ENCODE data around the gene C1QTNF6. TPM values are rescaled to one million over a fixed set of nuclear protein-coding genes. Genes with fewer than 3 reads are reported as not detected.

The C1QTNF6 gene
- total and polyA plus RNA-seq, 2 donors (not counting 3 experiments of a cell fraction or from before 2014, with no cell fraction given) = 20.2 to 27.6 TPM

DNA sequence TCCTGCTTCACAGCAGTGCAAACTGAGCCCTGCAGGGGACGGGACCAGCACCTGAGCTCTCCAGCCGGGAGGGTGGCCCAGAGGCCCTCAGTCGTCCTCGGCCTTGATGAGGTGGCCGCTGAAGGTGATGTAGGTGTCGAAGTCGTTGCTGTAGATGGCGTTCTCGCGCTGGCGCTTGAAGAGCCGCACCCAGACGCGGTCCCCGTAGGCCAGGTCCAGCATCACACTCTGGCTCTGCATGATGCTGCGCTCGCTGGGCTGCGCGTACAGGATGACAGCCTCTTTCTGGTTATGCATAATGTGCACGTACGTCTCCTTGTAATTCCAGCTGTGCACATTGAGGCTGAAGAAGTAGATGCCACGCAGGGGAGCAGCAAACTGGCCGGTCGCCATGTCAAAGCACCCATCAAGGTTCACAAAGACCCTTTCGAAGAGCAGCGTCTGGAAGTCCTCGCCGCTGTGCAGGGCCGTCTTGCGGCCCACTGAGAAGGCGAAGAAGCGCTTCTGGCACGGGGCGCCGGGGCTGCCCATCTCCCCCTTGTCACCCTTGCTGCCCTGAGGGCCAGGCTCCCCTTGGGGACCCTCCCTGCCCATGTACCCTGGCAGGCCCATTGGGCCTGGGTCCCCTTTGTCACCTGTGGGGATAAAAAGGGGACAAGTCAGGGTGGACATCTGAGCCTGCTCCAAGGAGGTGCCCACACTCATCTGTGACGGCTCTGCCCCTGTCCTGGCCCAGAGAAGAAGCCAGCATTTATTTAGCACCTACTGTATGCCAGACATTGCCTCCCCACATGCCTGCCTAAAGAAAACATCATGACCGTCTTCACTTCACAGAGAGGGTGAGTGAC lies 5.7 kb downstream of the C1QTNF6 start:
- TF ChIP-seq POLR2AphosphoS5 (IDR thresholded peaks at IDR 0.05; ENCODE audit: insufficient read depth, low read depth, low read length) (no peak), GATA2 (IDR thresholded peaks at IDR 0.05; ENCODE audit: insufficient read depth, insufficient read length, low read depth, low read length) (no peak), MYC (IDR thresholded peaks at IDR 0.05; ENCODE audit: low read depth, low read length) (no peak), POLR2A (IDR thresholded peaks at IDR 0.05; ENCODE audit: low read depth, low read length) (no peak), FOS (IDR thresholded peaks at IDR 0.05; ENCODE audit: borderline replicate concordance, insufficient read depth, low read length) (no peak), EZH2 (IDR thresholded peaks at IDR 0.05; ENCODE audit: borderline replicate concordance, low read depth, low read length, severe bottlenecking) (no peak)
- TF ChIP-seq, protein P1, sequence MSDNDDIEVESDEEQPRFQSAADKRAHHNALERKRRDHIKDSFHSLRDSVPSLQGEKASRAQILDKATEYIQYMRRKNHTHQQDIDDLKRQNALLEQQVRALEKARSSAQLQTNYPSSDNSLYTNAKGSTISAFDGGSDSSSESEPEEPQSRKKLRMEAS (IDR thresholded peaks at IDR 0.05; ENCODE audit: insufficient read depth, insufficient read length) = no peak
- TF ChIP-seq, protein P2, sequence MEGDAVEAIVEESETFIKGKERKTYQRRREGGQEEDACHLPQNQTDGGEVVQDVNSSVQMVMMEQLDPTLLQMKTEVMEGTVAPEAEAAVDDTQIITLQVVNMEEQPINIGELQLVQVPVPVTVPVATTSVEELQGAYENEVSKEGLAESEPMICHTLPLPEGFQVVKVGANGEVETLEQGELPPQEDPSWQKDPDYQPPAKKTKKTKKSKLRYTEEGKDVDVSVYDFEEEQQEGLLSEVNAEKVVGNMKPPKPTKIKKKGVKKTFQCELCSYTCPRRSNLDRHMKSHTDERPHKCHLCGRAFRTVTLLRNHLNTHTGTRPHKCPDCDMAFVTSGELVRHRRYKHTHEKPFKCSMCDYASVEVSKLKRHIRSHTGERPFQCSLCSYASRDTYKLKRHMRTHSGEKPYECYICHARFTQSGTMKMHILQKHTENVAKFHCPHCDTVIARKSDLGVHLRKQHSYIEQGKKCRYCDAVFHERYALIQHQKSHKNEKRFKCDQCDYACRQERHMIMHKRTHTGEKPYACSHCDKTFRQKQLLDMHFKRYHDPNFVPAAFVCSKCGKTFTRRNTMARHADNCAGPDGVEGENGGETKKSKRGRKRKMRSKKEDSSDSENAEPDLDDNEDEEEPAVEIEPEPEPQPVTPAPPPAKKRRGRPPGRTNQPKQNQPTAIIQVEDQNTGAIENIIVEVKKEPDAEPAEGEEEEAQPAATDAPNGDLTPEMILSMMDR (IDR thresholded peaks at IDR 0.05; ENCODE audit: extremely low read depth in 1 of 2, insufficient read depth in 1 of 2, low read depth in 1 of 2, low read length in 2 of 2) = no peak
- CTCF ChIA-PET = no interaction called here
- H3K4me2 ChIP-seq (ENCODE audit: insufficient read depth, low read length) = no peak overlapping the region
- no peak for FAIRE-seq
- no peaks in the 10 kb centered on the region for H3K9me1 ChIP-seq (replicated peaks; ENCODE audit: control insufficient read depth, extremely low read depth, insufficient read depth, low read length)
- no peaks in the 10 kb centered on the region for H3K36me3 ChIP-seq (ENCODE audit: control insufficient read depth in 2 of 2, extremely low read depth in 1 of 2, insufficient read depth in 2 of 2, low read length in 2 of 2)
- H3K9me3 ChIP-seq (replicated peaks; ENCODE audit: control insufficient read depth, insufficient read depth, low read length) = no peaks in the 10 kb centered on the region
- H3K4me3 ChIP-seq (replicated peaks in 1 of 3; ENCODE audit: insufficient read depth in 1 of 3, low read depth in 1 of 3, low read length in 3 of 3) = no peak overlapping the region
- DNase-seq (ENCODE audit: low read depth, low spot score) = no peak
- H4K20me1 ChIP-seq (replicated peaks; ENCODE audit: control insufficient read depth, extremely low read depth, insufficient read depth, low read length) = no peaks in the 10 kb centered on the region
- no peaks in the 10 kb centered on the region for H3K79me2 ChIP-seq (ENCODE audit: control insufficient read depth, insufficient read depth, low read length)
- H2AFZ ChIP-seq (ENCODE audit: low read depth, low read length) = no peak overlapping the region
- intact Hi-C loops (cut with micrococcal nuclease) (no loop called here), dilution Hi-C loops (cut with MboI; ENCODE audit: extremely low pct_ligation_motif_present, low sequenced_read_pairs) (no loop called here)
- no peak overlapping the region for H3K27ac ChIP-seq (ENCODE audit: insufficient read depth, low read depth, low read length)
- H3K4me1 ChIP-seq (ENCODE audit: control insufficient read depth, extremely low read depth, insufficient read depth, low read length) = peaks cover 25% of the 10 kb centered on the region
- POLR2A ChIA-PET = no interaction called here
- no TSS peak for BruUV-seq (replicated peaks)
- H3K9ac ChIP-seq (replicated peaks; ENCODE audit: extremely low read depth, insufficient read depth, low read length) = no peak overlapping the region
- H3K27me3 ChIP-seq (ENCODE audit: control insufficient read depth in 2 of 2, insufficient read depth in 2 of 2, low read length in 2 of 2) = no peaks in the 10 kb centered on the region

Measured in endothelial cell of umbilical vein (primary cell).